GM19324 (cell line): ENCODE data around the gene RSPH6A.

ENCODE experiments used
- ATAC-seq: cut with Tn5 transposase; IDR thresholded peaks from one replicate; pipeline ENCODE4 v1.9.1; 2021; ENCODE audit warnings: mild to moderate bottlenecking, moderate library complexity; ENCODE audit not compliant: unreplicated experiment, low FRiP score

RSPH6A gene

DNA sequence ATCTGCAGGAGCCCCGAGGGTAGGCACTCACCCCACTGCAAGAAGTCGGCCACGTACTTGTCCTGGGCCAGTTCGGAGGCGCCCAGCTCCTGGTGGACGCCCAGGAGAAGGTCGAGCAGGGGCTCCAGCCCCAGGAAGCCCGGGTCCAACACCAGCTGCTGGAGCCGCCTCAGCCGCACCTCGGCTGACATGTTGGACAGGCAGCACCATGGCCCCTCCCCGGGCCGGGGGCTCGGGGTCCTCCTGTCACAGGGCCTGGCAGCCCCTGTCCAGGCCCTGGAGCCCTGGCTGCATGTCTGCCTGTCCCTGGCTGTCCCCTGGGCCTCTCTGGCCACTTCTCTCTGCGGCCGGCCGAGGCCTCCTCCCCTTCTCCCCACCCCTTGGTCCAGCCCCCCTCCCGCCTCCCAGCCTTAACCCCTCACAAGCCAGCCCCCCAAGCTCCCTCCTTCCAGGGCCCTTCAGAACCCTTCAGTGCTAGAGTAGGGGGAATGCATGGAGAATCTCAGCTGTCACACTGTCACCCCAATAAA is 32.9 kb downstream of the RSPH6A start, which contains the start of gene DMPK:
TSS of gene DMPK (minus strand) at position 329 of the 530 bp plus-strand sequence. CDS start at position 191, 138 bp downstream.
- no peak for ATAC-seq

DNA sequence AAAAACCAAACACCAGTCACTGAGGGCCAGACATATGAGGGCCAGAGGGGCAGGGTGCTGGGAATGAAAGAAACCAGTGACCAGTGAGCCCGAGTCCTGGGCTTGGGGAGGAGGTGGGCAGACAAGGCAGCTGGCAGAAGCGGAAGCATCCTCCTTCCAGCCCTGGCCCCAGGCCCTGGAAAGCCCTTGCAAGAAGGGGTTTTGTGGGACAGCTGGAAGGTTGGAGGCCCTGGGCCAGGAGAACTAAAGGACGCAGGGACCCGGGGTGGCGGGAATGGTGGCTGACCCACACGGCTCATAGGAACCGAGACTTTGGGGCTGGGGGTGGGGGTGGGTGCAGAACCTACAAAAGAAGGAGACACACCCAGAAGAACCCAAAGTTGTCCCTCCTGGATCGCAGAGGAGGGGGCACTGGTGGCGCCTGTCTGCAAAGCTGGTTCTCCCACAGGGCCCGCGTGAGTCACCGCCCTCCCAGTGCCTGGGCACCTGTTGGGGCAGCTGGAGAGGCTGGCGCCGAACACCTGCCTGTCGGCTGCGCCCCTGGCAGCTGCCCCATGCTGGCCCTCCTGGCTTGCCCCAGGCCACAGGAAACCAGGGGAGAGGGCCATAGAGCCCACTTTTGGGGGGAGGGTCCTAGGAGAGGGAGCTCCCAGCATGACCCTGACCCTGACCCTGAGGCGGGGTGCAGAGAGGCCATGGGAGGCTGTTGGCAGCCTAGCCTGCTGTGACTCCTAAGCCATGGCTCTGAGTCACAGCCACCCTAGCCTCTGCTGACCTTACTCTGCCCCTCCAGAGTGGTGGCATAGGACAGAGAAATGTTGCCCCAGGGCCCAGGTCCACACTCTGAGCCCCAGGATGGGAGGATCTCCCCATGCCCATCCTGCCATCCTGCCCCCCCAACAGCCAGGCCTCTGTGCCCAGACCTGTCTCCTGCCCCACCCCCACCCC is 33.6 kb downstream of the RSPH6A start:
- ATAC-seq: no peak

DNA sequence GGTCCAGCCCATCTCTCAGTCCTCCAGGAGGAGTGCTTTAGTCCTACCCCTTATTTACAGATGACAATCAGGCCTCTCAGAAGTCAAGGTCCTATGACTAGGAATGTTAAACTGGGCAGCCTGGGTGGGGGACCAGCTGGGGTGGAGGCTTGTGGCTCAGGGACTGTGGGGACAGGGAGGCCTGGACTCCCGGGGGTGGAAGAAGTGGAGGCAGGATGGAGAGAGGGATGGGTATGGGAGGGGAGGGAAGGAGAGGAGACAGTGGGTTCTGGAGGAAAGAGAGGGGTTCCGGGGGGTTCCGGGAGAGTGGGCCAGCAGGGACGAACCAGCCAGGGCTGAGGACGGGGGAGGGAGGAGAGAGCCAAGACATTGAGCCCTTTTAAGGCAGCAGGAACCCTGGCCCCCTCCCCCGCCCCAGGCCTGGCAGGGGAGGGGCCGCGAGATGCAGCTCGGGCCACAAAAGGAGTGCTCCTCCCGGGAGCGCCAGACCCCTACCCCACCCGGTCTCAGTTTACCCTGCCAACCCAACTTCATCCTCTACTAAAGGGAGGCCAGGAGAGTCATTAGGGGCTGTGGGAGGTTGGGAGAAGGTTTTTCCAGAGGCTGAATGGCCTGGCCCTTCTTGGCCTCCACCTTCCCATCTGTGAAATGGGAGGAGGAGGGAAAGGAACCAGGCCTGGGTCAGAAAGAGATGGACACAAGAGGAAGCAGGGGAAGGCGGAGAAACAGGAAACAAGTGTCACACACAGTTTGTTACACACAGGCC is 34.5 kb downstream of the RSPH6A start:
- ATAC-seq: no peak

DNA sequence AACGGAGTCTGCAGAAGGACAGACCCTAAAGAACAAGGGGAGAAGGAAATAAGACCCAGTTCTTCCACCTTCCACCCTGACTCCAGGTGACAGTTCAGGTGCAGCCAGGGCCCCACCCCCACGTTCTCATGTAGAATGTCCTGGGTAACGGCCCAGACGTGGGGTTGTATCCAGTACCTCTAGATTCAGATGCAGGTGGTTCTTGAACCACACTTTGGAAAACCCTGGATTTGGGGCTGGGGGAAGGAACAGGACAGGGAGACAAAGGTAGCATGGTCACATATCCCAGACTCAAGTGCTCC is 35.0 kb downstream of the RSPH6A start:
- ATAC-seq: no peak

DNA sequence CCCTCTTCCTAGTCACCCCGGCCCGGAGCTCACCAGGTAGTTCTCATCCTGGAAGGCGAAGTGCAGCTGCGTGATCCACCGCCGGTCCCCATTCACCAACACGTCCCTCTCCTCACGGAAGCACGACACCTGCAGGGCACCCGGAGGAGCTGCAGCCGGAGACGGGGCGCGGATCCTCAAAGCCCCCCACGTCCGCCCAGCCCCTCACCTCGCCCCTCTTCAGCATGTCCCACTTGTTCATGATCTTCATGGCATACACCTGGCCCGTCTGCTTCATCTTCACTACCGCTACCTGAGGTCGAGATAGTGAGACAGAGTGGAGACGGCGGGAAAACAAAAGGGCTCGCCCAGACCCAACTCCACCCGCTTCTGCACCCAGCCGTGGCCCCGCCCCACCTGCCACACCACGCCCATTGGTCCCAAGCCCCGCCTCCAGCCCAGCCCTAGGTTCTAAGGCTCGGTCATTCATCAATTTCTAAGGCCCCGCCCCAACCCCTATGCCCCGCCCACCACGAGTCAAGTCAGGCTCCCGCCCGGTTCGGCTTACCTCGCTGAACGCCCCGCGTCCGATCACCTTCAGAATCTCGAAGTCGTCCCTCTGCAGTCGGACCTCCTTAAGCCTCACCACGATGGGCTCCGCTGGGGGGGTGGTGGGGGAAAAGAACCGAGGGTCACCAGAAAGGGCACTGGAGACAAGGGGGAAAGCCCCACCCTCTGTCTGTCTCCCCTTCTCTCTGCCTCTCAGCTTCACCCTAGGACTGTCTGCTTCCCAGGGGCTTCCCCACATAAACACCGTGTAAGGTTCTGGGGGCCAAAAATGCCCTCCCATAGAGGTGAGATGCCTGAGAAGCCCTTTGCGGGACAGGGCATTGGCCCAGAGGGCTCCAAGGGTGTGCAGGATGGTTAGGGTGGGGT is 35.6 kb downstream of the RSPH6A start:
- peak; percentile 59 for ATAC-seq

DNA sequence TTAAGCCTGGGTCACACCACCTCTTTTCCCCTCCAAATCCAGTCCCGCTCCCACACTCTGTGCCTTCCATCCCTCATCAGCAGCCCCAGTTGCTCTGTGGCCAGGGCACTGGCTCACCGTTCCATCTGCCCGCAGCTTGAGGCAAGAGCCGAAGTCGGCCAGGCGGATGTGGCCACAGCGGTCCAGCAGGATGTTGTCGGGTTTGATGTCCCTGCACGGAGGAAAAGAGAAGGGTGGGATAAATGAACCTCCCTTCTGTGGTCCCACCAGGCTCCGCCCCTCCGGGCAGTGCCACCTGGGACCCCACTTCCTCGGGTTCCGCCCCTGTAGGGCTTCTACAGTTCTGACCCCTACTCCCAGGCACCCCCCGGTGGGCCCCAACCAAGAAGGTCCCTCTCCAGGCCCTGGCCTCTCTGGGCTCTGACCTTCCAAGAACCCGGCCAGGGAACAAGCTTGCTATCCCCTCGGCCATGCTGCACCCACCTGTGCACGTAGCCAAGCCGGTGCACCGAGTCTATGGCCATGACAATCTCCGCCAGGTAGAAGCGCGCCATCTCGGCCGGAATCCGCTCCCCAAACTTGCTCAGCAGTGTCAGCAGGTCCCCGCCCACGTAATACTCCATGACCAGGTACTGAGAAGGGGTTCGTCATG is 37.0 kb downstream of the RSPH6A start:
- no peak for ATAC-seq

DNA sequence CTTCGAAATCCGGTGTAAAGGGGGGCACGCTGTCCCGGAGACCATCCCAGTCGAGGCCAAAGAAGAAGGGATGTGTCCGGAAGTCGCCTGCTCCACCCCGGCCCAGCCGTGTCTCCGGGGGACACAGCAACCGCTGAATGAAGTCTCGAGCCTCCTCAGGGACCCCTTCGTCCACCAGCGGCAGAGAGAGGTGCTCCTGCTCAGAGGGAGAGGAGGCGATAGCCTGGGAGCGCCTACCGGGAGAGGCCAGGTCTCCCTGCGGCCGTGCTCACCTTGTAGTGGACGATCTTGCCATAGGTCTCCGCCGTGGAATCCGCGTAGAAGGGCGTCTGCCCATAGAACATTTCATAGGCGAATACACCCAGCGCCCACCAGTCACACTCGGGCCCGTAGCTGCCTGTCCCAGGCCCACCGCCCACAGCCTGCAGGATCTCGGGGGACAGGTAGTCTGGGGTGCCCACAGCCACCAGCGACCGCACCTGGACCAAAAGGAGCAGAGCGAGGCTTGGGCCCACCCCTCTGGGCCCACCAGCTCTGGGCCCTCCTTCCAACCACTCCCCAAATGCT is 37.6 kb downstream of the RSPH6A start:
- no peak for ATAC-seq

DNA sequence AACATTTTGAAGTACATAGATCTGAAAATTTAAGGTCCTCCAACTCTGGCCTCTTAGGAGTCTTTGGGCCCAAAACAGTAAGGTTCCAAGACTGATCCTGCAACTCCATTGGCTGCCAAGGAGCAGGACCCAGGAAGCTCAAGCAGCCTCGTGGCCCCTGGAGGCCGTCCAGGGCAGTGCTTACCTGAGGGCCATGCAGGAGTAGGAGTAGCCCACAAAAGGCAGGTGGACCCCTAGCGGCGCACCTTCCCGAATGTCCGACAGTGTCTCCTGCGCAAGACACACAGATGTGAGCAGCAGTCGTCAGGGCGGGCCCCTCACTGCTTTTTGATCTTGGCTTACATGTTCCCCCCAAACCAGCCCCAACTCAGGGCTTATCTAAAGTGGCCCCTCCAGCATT is 40.3 kb downstream of the RSPH6A start:
- no peak for ATAC-seq

DNA sequence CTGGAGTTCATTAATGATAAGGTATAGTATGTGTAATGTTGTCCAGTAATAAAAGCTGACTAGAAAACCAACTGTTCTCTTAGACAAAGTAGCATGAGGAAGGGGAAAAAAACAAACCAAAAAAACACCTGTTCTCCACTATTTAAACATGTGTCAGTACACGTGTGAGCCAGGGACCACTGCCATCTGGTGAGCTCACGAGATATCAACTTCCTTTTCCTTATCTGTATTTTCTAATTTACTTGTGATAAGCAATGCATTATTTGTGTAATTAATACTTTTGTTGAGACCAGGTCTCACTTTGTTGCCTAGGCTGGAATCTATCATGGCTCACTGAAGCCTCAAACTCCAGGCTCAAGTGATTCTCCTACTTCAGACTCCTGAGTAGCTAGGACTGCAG is 41.7 kb downstream of the RSPH6A start:
- ATAC-seq: no peak

DNA sequence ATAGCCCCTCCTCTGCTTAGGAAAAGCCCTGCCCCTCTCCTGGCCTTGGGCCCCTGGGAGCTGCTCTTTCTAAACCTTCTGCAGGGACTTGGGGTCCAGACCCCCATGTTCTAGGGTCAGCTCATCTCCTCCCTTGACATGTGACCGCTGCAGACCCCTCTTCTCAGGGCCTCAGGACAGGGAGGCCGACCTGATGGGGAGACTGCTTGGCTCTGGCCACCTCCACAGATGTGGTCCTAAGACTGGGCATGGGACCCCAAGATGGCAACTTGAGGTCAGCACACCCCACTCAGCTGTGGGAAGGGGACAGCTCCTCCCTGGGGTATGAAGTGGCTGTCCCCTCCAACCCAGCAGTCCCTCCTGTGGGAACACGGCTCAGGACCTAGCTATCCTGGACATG is 42.2 kb downstream of the RSPH6A start:
- no peak for ATAC-seq

DNA sequence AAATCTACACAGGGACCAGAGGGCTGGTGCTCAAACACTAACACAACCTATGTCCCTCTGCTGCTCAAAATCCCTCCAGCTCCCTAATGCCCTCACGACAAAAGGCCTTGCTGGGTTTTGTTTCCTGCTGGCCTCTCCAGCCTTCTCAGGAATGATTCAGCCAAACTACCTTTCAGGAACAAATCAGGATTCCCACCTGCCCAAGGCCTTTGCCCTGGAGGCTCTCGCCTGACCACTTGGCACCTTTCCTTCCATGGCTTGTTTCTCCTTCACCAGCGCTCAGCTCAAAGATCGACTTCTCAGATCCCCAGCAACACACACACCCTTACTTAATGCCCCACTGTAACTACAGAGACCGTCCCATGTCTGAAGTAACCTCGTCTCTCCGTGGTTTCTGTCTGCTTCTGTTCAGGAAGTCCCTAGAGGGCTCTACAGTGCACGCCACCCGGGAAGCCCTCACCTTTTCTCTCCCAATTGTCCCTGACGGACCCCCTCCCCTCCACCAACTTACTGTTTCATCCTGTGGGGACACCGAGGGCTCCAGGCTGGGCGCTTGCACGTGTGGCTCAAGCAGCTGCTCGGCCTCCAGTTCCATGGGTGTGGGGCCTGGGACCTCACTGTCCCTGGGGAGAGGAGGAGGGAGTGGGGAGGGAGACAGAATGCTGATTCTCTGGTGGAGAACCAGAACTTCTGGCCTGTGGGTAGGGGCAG is 42.8 kb downstream of the RSPH6A start:
- ATAC-seq: no peak

DNA sequence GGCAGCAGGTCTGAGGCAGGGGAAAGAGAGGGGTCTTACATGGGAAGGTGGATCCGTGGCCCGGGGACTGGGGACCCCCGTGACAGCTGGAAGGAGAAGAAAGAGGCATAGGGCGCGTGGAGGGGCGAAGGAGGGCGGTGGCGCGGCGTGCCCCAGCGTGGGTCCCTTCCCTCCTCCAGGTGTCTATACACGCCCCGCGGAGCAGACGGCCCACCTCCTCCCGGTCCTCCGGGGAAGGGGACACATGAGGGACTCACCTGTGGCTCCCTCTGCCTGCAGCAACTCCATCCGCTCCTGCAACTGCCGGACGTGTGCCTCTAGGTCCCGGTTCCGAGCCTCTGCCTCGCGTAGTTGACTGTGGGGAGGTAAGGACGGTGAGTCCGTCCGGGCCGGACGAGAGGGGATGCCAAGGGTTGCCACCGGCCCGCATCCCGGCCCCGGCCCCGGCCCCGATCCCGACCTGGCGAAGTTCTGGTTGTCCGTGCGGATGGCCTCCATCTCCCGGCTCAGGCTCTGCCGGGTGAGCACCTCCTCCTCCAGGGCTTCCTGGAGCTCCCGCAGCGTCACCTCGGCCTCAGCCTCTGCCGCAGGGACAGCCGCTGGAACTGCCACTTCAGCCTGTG is 43.7 kb downstream of the RSPH6A start:
- ATAC-seq: no peak

DNA sequence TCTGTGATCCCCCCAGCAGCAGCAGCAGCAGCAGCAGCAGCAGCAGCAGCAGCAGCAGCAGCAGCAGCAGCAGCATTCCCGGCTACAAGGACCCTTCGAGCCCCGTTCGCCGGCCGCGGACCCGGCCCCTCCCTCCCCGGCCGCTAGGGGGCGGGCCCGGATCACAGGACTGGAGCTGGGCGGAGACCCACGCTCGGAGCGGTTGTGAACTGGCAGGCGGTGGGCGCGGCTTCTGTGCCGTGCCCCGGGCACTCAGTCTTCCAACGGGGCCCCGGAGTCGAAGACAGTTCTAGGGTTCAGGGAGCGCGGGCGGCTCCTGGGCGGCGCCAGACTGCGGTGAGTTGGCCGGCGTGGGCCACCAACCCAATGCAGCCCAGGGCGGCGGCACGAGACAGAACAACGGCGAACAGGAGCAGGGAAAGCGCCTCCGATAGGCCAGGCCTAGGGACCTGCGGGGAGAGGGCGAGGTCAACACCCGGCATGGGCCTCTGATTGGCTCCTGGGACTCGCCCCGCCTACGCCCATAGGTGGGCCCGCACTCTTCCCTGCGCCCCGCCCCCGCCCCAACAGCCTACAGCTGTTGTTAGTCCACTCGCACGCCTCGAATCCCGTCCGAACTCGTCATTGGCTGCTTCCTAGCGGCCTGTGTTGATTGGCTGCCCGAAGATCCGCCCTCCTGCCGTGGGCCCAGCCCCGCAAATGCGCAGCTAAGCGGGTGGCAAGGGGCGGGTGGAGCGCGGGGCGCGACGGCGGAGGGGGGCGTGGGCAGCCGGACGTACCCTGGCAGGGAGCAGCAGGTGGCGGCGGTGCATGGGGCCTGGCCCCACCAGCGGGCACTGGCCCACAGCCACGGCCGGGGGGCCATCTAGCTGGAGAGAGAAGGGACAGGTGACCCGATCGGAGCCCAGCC is 44.7 kb downstream of the RSPH6A start:
- ATAC-seq: peak; percentile 47

DNA sequence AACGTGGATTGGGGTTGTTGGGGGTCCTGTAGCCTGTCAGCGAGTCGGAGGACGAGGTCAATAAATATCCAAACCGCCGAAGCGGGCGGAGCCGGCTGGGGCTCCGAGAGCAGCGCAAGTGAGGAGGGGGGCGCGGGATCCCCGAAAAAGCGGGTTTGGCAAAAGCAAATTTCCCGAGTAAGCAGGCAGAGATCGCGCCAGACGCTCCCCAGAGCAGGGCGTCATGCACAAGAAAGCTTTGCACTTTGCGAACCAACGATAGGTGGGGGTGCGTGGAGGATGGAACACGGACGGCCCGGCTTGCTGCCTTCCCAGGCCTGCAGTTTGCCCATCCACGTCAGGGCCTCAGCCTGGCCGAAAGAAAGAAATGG is 45.3 kb downstream of the RSPH6A start:
- ATAC-seq: no peak

DNA sequence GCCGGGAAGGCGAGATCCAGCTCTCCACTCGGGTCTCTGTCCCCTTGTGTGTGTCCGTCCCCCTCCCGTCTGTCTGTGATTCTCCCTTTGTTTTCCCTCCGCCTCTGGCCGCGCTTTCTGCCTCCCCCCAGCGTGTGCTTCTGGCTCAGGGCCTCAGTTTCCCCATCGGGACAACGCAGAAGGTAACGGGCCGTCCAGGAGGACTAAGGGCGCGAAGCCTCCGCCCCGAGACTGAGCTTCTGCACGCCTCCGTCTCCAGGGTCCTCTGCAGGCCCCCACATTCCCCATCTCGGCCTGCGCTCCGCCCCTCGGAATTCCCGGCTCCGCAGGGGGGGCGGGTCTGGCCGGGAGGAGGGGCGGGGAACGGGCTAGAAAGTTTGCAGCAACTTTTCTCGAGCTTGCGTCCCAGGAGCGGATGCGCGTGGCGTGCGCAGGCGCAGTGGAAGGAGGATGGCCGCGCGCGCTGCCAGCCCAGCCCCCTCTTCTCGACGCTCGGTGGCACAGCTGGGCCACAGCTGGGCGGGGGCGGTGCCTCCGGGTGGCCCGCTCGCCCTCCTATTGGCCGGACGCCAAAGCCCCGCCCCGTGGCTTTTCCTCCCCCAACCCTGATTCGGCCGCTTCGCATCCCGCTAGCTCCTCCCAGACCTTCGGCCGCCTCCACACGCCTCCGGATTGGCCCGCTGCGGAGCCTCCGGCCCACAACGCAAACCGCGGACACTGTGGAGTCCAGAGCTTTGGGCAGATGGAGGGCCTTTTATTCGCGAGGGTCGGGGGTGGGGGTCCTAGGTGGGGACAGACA is 45.9 kb downstream of the RSPH6A start, which contains the start of gene SIX5:
TSS of gene SIX5 (minus strand) at position 269 of the 799 bp plus-strand sequence. CDS start 408 bp downstream, outside the sequence.
- peak; percentile 75 for ATAC-seq

DNA sequence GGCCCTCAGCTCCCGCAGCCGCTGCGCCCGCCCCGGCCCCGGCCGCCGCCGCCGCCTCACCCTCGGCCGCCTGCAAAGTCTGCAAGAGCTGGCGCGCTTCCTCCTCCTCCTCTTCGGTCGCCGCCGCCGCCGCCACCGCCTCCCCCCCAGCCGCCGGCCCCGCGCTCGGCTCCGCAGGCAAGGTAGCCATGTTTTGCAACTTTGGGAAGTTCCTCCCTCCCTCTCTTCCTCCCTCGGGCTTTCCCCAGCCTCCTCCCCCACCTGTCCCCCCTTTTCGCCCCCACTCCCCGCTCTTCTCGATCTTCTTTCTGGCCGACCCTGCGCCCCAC is 46.5 kb downstream of the RSPH6A start:
- no peak for ATAC-seq
